Measurements from ENCODE around the gene RNF141. TPM values are rescaled to one million over a fixed set of nuclear protein-coding genes. Genes with fewer than 3 reads are reported as not detected.

The RNF141 gene
- total RNA-seq, 6 donors from 2014 or later = 13.2 to 74.6 (median 43.1) TPM

GRCh38 chr11:10568486-10568941 lies 27.5 kb upstream of the RNF141 start, which contains the start of gene LYVE1:
Gene LYVE1, minus strand, starts transcription at chr11:10568665. Its CDS starts 133 bp downstream, at chr11:10568532.
- H3K4me3 ChIP-seq = peak within 1 kb of the TSS in 2 of 4 donors; percentile 5 to 27
- peak within 1 kb of the TSS in 3 of 4 donors; percentile 47 to 65 (median 52) for H3K27ac ChIP-seq
- 56 to 68% methylated on average over 7 of the region's 7 CpGs for WGBS, 2 donors
- TF ChIP-seq POLR2AphosphoS5 (IDR thresholded peaks at IDR 0.05) (peak; percentile 49 to 70), POLR2A (IDR thresholded peaks at IDR 0.05) (peak in 1 of 4 donors; percentile 45), CTCF (IDR thresholded peaks at IDR 0.05) (no peak), EP300 (IDR thresholded peaks at IDR 0.05) (peak in 2 of 4 donors; percentile 38 to 62)
- H3K4me1 ChIP-seq = peaks cover 0 to 16% (median 8%) of the 10 kb centered on the region in 4 donors
- H3K9me3 ChIP-seq = no peaks in the 10 kb centered on the region
- no peak for DNase-seq
- H3K27me3 ChIP-seq = no peaks in the 10 kb centered on the region
- peak; percentile 63 to 81 for ATAC-seq (ENCODE audit: low FRiP score in 2 of 2)
- H3K36me3 ChIP-seq = peaks cover 0 to 2% (median 0%) of the 10 kb centered on the region in 4 donors

DNA sequence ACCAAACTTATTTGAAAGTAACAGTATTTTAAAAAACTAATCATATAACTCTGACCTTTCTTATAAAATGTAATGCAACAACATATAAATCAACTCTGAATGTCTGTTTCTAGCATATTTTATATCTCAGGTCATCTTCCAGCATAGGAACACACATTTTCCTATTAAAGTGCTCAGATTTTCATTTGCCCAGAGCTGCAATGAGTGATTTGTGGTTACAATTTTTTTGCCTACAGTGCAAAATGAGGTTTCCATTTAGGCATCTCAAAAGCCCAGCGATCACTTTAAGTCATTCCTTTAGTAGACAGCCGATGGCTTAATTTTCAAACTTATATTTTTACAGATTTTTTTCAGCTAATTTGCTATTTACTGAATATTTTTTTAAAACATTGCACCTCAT lies 26.5 kb upstream of the RNF141 start:
- H3K36me3 ChIP-seq = peaks cover 0 to 3% (median 0%) of the 10 kb centered on the region in 4 donors
- 74 to 88% methylated on average over 2 of the region's 2 CpGs for WGBS, 2 donors
- no peak for TF ChIP-seq POLR2AphosphoS5 (IDR thresholded peaks at IDR 0.05)
- no peak for TF ChIP-seq POLR2A (IDR thresholded peaks at IDR 0.05)
- TF ChIP-seq EP300 (IDR thresholded peaks at IDR 0.05) = no peak
- TF ChIP-seq CTCF (IDR thresholded peaks at IDR 0.05) = no peak
- ATAC-seq (ENCODE audit: low FRiP score in 2 of 2) (no peak), DNase-seq (no peak)
- no peaks in the 10 kb centered on the region for H3K9me3 ChIP-seq
- H3K4me1 ChIP-seq = peaks cover 0 to 16% (median 8%) of the 10 kb centered on the region in 4 donors
- peak overlapping the region in 2 of 4 donors; percentile 5 to 27 for H3K4me3 ChIP-seq
- H3K27ac ChIP-seq = peak overlapping the region in 1 of 4 donors; percentile 65
- no peaks in the 10 kb centered on the region for H3K27me3 ChIP-seq

GRCh38 chr11:10566257-10566957 lies 25.4 kb upstream of the RNF141 start:
- ATAC-seq (ENCODE audit: low FRiP score in 2 of 2) (no peak), DNase-seq (no peak)
- no peak for TF ChIP-seq EP300 (IDR thresholded peaks at IDR 0.05)
- no peak for TF ChIP-seq POLR2AphosphoS5 (IDR thresholded peaks at IDR 0.05)
- no peak for TF ChIP-seq POLR2A (IDR thresholded peaks at IDR 0.05)
- no peak for TF ChIP-seq CTCF (IDR thresholded peaks at IDR 0.05)
- H3K27me3 ChIP-seq = no peaks in the 10 kb centered on the region
- peak overlapping the region in 2 of 4 donors; percentile 23 to 65 for H3K27ac ChIP-seq
- peaks cover 0 to 3% (median 0%) of the 10 kb centered on the region in 4 donors for H3K36me3 ChIP-seq
- H3K4me1 ChIP-seq = peaks cover 7 to 16% (median 11%) of the 10 kb centered on the region in 4 donors
- H3K9me3 ChIP-seq = no peaks in the 10 kb centered on the region
- peak overlapping the region in 1 of 4 donors; percentile 27 for H3K4me3 ChIP-seq
- 70 to 71% methylated on average over 6 of the region's 6 CpGs for whole genome bisulfite sequencing, 2 donors

DNA sequence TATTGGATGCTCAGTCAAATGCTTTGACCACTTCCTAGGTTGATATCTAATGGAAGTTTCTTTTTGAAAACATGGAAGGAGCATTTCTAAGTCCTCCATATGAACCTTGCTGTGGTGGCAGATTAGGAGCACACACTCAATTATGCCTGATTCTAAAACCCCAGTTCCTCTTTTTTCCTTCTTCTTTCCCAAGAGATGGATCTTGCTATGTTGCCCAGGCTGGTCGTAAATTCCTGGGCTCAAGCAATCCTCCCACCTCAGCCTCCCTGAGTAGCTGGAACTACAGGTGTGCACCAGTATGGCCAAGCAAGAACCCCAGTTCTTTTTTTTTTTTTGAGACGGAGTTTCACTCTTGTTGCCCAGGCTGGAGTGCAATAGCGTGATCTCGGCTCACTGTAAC lies 24.5 kb upstream of the RNF141 start:
- Histone ChIP-seq H3K4me3 (no peak overlapping the region), H3K27ac (no peak overlapping the region), H3K9me3 (no peaks in the 10 kb centered on the region), H3K36me3 (peaks cover 0 to 3% (median 0%) of the 10 kb centered on the region in 4 donors), H3K27me3 (no peaks in the 10 kb centered on the region), H3K4me1 (peaks cover 7 to 24% (median 13%) of the 10 kb centered on the region in 4 donors)
- no peak for DNase-seq
- WGBS, 2 donors = 88 to 90% methylated on average over 4 of the region's 4 CpGs
- TF ChIP-seq POLR2A (IDR thresholded peaks at IDR 0.05) (no peak), POLR2AphosphoS5 (IDR thresholded peaks at IDR 0.05) (no peak), EP300 (IDR thresholded peaks at IDR 0.05) (no peak), CTCF (IDR thresholded peaks at IDR 0.05) (no peak)
- ATAC-seq (ENCODE audit: low FRiP score in 2 of 2) = peak in 1 of 2 donors; percentile 11

All from upper lobe of left lung (tissue), 6 donors.